ENCODE measurements around the gene FAT1.

DNA sequence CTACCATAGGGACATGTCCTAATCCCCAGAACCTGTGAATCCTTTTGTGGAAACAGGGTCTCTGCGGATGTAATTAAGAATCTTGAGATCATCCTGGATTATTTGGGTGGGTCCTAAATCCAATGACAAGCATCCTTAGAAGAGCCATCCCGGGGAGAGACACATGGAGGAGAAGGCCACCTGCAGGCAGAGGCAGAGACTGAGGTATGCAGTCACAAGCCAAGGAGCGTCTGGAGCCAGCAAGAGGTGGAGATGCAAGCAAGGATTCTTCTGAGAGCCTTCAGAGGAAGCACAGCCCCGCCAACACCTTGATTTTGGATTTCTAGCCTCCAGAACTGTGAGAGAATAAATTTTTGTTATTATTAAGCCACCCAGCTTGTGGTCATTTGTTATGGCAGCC is 13.8 kb upstream of the FAT1 start:
- TF ChIP-seq, protein P1, sequence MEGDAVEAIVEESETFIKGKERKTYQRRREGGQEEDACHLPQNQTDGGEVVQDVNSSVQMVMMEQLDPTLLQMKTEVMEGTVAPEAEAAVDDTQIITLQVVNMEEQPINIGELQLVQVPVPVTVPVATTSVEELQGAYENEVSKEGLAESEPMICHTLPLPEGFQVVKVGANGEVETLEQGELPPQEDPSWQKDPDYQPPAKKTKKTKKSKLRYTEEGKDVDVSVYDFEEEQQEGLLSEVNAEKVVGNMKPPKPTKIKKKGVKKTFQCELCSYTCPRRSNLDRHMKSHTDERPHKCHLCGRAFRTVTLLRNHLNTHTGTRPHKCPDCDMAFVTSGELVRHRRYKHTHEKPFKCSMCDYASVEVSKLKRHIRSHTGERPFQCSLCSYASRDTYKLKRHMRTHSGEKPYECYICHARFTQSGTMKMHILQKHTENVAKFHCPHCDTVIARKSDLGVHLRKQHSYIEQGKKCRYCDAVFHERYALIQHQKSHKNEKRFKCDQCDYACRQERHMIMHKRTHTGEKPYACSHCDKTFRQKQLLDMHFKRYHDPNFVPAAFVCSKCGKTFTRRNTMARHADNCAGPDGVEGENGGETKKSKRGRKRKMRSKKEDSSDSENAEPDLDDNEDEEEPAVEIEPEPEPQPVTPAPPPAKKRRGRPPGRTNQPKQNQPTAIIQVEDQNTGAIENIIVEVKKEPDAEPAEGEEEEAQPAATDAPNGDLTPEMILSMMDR (IDR thresholded peaks at IDR 0.05; ENCODE audit: poor library complexity, severe bottlenecking): no peak
- TF ChIP-seq EP300 (conservative IDR thresholded peaks at IDR 0.05; ENCODE audit: poor library complexity, severe bottlenecking) (no peak), EZH2 (IDR thresholded peaks at IDR 0.05; ENCODE audit: borderline replicate concordance, insufficient read depth, low read length, poor library complexity, severe bottlenecking) (no peak), RAD21 (conservative IDR thresholded peaks at IDR 0.05) (no peak)

Measured in neural cell (in vitro differentiated cells).